OCI-M2 (cell line): ENCODE results near the gene CCDC188.
"Not testable (repeated sequence)": the region's sequence is repeated elsewhere in the genome, so short reads cannot be mapped to it uniquely, and the experiment has no call there.

Source experiments
- DNase-seq: peaks from one replicate; lab custom pipeline; 2025; ENCODE audit not compliant: unreplicated experiment; lab: John Stamatoyannopoulos, UW

Gene CCDC188

GRCh38 chr22:20171288-20172140 is 20.7 kb upstream of the CCDC188 start:
- DNase-seq: no peak

GRCh38 chr22:20170170-20170569 is 19.3 kb upstream of the CCDC188 start:
- no peak for DNase-seq

- DNase-seq: no peak
Measured at GRCh38 chr22:20169253-20169822, 18.5 kb upstream of the CCDC188 start.

- DNase-seq: no peak
Measured at GRCh38 chr22:20167643-20168322, 16.9 kb upstream of the CCDC188 start.

- no peak for DNase-seq
Measured at GRCh38 chr22:20166703-20167102, 15.8 kb upstream of the CCDC188 start.

- no peak for DNase-seq
Measured at GRCh38 chr22:20165913-20166312, 15.1 kb upstream of the CCDC188 start.

GRCh38 chr22:20165421-20165820 is 14.6 kb upstream of the CCDC188 start:
- no peak for DNase-seq

- DNase-seq: no peak
Measured at GRCh38 chr22:20164863-20165262, 14.0 kb upstream of the CCDC188 start.

- DNase-seq: no peak
Measured at GRCh38 chr22:20160041-20160440, 9.2 kb upstream of the CCDC188 start.

GRCh38 chr22:20159531-20159930 is 8.7 kb upstream of the CCDC188 start:
- not testable (repeated sequence) for DNase-seq

GRCh38 chr22:20159076-20159475 is 8.2 kb upstream of the CCDC188 start:
- DNase-seq: no peak

- no peak for DNase-seq
Measured at GRCh38 chr22:20158391-20159036, 7.7 kb upstream of the CCDC188 start.

- DNase-seq: no peak
Measured at GRCh38 chr22:20157430-20158183, 6.8 kb upstream of the CCDC188 start.

- no peak for DNase-seq
Measured at GRCh38 chr22:20156611-20157429, 6.0 kb upstream of the CCDC188 start.

GRCh38 chr22:20156042-20156389 is 5.2 kb upstream of the CCDC188 start:
- DNase-seq: no peak

- DNase-seq: no peak
Measured at GRCh38 chr22:20155330-20156041, 4.6 kb upstream of the CCDC188 start.

- DNase-seq: no peak
Measured at GRCh38 chr22:20154602-20155187, 3.8 kb upstream of the CCDC188 start.

GRCh38 chr22:20153945-20154344 is 3.1 kb upstream of the CCDC188 start:
- DNase-seq: no peak

- DNase-seq: no peak
Measured at GRCh38 chr22:20152464-20152890, 1.6 kb upstream of the CCDC188 start.
